ENCODE results near the gene LCN1. TPM values are rescaled to one million over a fixed set of nuclear protein-coding genes. Genes with fewer than 3 reads are reported as not detected.
"Not testable (repeated sequence)": the region's sequence is repeated elsewhere in the genome, so short reads cannot be mapped to it uniquely, and the experiment has no call there.

Gene LCN1
- total RNA-seq, 1 experiment from 2014 or later = not detected

GRCh38 chr9:135526730-135527571, 5.7 kb downstream of the LCN1 start:
- Histone ChIP-seq H3K4me2 (ENCODE audit: insufficient read depth, insufficient read length, low read length) (no peak overlapping the region), H3K14ac (ENCODE audit: insufficient read depth, low read length) (no peak overlapping the region), H3K27ac (ENCODE audit: insufficient read length, low read depth, low read length) (no peak overlapping the region), H3K9ac (ENCODE audit: extremely low read depth, insufficient read length, low read length) (no peak overlapping the region), H3K23ac (ENCODE audit: insufficient read length, low read depth, low read length) (no peak overlapping the region), H3K4ac (ENCODE audit: low read depth, low read length) (no peak overlapping the region), H3T11ph (ENCODE audit: low read length) (no peak overlapping the region), H4K5ac (ENCODE audit: insufficient read length, low read depth, low read length) (no peak overlapping the region), H4K91ac (ENCODE audit: insufficient read length, low read depth, low read length) (no peak overlapping the region), H3K9me3 (ENCODE audit: control insufficient read depth, low read depth, low read length) (no peaks in the 10 kb centered on the region), H3K79me1 (ENCODE audit: insufficient read depth, low read depth, low read length, poor library complexity, severe bottlenecking) (no peaks in the 10 kb centered on the region), H2AK5ac (ENCODE audit: insufficient read length, low read length) (no peak overlapping the region), H4K20me1 (ENCODE audit: control insufficient read depth, insufficient read depth, insufficient read length) (no peaks in the 10 kb centered on the region), H2BK12ac (ENCODE audit: insufficient read length, low read depth, low read length) (no peak overlapping the region), H4K8ac (replicated peaks; ENCODE audit: insufficient read length, low read depth, low read length) (no peak overlapping the region), H3K23me2 (ENCODE audit: insufficient read length, low read depth, low read length, poor library complexity, severe bottlenecking) (no peaks in the 10 kb centered on the region), H3K4me1 (ENCODE audit: insufficient read depth, low read length) (no peaks in the 10 kb centered on the region; the same call in 1 of the 2 replicates), H3K27me3 (ENCODE audit: insufficient read depth, low read length) (no peaks in the 10 kb centered on the region), H2BK5ac (ENCODE audit: insufficient read length, low read length) (no peak overlapping the region), H3K18ac (ENCODE audit: insufficient read length, low read depth, low read length) (peak overlapping the region; percentile 13), H2BK120ac (ENCODE audit: low read depth, low read length, poor library complexity, severe bottlenecking) (no peak overlapping the region), H2BK20ac (ENCODE audit: low read depth, low read length, poor library complexity, severe bottlenecking) (no peak overlapping the region), H3K56ac (ENCODE audit: insufficient read length, low read depth, low read length) (no peak overlapping the region), H2BK15ac (ENCODE audit: low read depth, low read length) (no peak overlapping the region), H2AFZ (ENCODE audit: low read length) (no peak overlapping the region), H3K79me2 (ENCODE audit: insufficient read depth, low read length) (no peaks in the 10 kb centered on the region)
- Mint-ChIP-seq H3K27ac (peak overlapping the region in 1 of 3 experiments; percentile 27; a peak in 2 of 7 replicates), H3K4me1 (peaks cover 4 to 11% of the 10 kb centered on the region in 2 experiments), H3K9me3 (no peaks in the 10 kb centered on the region), H3K27me3 (ENCODE audit: low read depth) (peaks cover 2% of the 10 kb centered on the region), H3K36me3 (ENCODE audit: insufficient read depth in 1 of 3, low read depth in 3 of 3) (no peaks in the 10 kb centered on the region), H3K4me3 (no peak overlapping the region)
- WGBS (ENCODE audit: extremely low coverage, insufficient read length, low lambda C conversion rate) = no CpG with 5 or more reads among the region's 30 CpGs
- peak; percentile 57 for DNase-seq
- TF ChIP-seq, protein P1, sequence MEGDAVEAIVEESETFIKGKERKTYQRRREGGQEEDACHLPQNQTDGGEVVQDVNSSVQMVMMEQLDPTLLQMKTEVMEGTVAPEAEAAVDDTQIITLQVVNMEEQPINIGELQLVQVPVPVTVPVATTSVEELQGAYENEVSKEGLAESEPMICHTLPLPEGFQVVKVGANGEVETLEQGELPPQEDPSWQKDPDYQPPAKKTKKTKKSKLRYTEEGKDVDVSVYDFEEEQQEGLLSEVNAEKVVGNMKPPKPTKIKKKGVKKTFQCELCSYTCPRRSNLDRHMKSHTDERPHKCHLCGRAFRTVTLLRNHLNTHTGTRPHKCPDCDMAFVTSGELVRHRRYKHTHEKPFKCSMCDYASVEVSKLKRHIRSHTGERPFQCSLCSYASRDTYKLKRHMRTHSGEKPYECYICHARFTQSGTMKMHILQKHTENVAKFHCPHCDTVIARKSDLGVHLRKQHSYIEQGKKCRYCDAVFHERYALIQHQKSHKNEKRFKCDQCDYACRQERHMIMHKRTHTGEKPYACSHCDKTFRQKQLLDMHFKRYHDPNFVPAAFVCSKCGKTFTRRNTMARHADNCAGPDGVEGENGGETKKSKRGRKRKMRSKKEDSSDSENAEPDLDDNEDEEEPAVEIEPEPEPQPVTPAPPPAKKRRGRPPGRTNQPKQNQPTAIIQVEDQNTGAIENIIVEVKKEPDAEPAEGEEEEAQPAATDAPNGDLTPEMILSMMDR (conservative IDR thresholded peaks at IDR 0.05) = no peak

- not testable (repeated sequence) for H3K4me2 ChIP-seq (ENCODE audit: insufficient read depth, insufficient read length, low read length); H4K91ac ChIP-seq (ENCODE audit: insufficient read length, low read depth, low read length); H3K4me1 Mint-ChIP-seq; H3T11ph ChIP-seq (ENCODE audit: low read length); H3K56ac ChIP-seq (ENCODE audit: insufficient read length, low read depth, low read length); H4K20me1 ChIP-seq (ENCODE audit: control insufficient read depth, insufficient read depth, insufficient read length); H2AFZ ChIP-seq (ENCODE audit: low read length); H3K18ac ChIP-seq (ENCODE audit: insufficient read length, low read depth, low read length); H3K27me3 Mint-ChIP-seq (ENCODE audit: low read depth); H3K27ac ChIP-seq (ENCODE audit: insufficient read length, low read depth, low read length); H3K23me2 ChIP-seq (ENCODE audit: insufficient read length, low read depth, low read length, poor library complexity, severe bottlenecking); H2BK15ac ChIP-seq (ENCODE audit: low read depth, low read length); H2BK20ac ChIP-seq (ENCODE audit: low read depth, low read length, poor library complexity, severe bottlenecking); H3K9me3 Mint-ChIP-seq; H2BK120ac ChIP-seq (ENCODE audit: low read depth, low read length, poor library complexity, severe bottlenecking); H4K8ac ChIP-seq (replicated peaks; ENCODE audit: insufficient read length, low read depth, low read length); H3K4me3 Mint-ChIP-seq; H4K5ac ChIP-seq (ENCODE audit: insufficient read length, low read depth, low read length); H3K36me3 Mint-ChIP-seq (ENCODE audit: insufficient read depth in 1 of 3, low read depth in 3 of 3); H3K4ac ChIP-seq (ENCODE audit: low read depth, low read length); DNase-seq; H2BK12ac ChIP-seq (ENCODE audit: insufficient read length, low read depth, low read length); H2BK5ac ChIP-seq (ENCODE audit: insufficient read length, low read length); H3K14ac ChIP-seq (ENCODE audit: insufficient read depth, low read length); H3K9me3 ChIP-seq (ENCODE audit: control insufficient read depth, low read depth, low read length); H3K23ac ChIP-seq (ENCODE audit: insufficient read length, low read depth, low read length); H3K4me1 ChIP-seq (ENCODE audit: insufficient read depth, low read length); H2AK5ac ChIP-seq (ENCODE audit: insufficient read length, low read length); H3K27ac Mint-ChIP-seq; H3K9ac ChIP-seq (ENCODE audit: extremely low read depth, insufficient read length, low read length); H3K79me1 ChIP-seq (ENCODE audit: insufficient read depth, low read depth, low read length, poor library complexity, severe bottlenecking); H3K27me3 ChIP-seq (ENCODE audit: insufficient read depth, low read length); H3K79me2 ChIP-seq (ENCODE audit: insufficient read depth, low read length)
- WGBS (ENCODE audit: extremely low coverage, insufficient read length, low lambda C conversion rate) = no CpG with 5 or more reads among the region's 10 CpGs
Measured at GRCh38 chr9:135528842-135529435, 7.7 kb downstream of the LCN1 start.
